ENCODE results near the gene CTSF.

The CTSF gene

DNA sequence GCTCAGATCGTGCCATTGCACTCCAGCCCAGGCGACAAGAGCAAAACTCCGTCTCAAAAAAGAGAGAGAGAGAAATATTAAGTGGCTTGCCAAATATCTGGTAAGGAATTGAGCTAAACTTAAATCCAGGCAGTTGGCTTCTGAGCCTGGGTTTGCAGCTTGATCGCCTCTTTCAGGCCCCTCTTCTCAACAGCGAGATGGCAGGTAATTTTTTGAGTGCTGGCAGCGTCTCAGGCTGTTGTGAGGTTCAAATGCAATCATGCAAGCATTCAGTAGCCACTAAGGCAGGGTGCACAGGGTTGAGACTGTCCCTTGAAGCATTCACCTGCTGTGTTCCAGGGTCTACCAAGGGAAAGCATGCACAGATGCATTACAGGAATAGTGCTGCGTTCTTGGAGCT, 670 bp upstream of the CTSF start:
- no peak overlapping the region for H3K4me3 ChIP-seq (ENCODE audit: low read depth, low read length)
- no peak for DNase-seq (ENCODE audit: low read depth)
- TF ChIP-seq, protein P1, sequence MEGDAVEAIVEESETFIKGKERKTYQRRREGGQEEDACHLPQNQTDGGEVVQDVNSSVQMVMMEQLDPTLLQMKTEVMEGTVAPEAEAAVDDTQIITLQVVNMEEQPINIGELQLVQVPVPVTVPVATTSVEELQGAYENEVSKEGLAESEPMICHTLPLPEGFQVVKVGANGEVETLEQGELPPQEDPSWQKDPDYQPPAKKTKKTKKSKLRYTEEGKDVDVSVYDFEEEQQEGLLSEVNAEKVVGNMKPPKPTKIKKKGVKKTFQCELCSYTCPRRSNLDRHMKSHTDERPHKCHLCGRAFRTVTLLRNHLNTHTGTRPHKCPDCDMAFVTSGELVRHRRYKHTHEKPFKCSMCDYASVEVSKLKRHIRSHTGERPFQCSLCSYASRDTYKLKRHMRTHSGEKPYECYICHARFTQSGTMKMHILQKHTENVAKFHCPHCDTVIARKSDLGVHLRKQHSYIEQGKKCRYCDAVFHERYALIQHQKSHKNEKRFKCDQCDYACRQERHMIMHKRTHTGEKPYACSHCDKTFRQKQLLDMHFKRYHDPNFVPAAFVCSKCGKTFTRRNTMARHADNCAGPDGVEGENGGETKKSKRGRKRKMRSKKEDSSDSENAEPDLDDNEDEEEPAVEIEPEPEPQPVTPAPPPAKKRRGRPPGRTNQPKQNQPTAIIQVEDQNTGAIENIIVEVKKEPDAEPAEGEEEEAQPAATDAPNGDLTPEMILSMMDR (IDR thresholded peaks at IDR 0.05; ENCODE audit: control insufficient read depth, extremely low read depth, insufficient read depth): no peak

DNA sequence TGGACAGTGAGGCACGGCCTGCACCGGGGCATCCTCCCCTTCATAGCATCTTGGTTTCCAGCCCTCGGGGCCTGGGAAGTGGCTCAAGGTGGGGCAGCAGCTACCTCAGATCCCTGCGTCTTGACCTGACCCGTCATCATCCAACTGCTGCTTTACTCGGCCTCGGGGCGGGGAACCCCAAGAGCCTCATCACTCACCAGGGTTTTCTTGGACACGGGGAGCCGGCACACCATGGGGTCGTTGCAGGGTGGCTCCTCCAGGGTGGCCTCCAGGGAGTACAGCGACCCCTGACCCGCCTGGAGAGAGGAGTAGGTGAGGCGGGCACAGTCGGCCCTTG, 651 bp downstream of the CTSF start:
- DNase-seq (ENCODE audit: low read depth): no peak
- TF ChIP-seq, protein P1 (IDR thresholded peaks at IDR 0.05; ENCODE audit: control insufficient read depth, extremely low read depth, insufficient read depth): no peak
- H3K4me3 ChIP-seq (ENCODE audit: low read depth, low read length): peak overlapping the region; percentile 56

DNA sequence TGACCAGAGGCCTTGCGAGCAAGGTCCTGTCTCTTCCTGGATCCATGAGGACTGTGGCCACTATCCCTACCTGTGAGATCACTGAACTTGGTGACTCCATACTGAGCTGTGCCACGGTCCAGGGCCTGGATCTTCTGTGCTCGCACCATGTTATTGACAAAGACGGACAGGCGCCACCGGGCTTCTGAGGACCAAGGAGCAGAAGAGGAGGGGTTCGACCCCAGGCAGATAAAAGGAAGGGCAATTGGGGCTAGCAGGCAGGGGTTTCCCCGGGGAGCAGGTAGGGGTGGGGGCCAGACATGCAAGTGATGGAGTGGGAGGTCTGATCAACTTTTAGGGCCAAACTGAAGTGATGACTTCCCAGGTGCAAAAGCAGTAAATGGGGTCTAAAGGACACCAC, 2.2 kb downstream of the CTSF start:
- H3K4me3 ChIP-seq (ENCODE audit: low read depth, low read length): no peak overlapping the region
- TF ChIP-seq, protein P1 (IDR thresholded peaks at IDR 0.05; ENCODE audit: control insufficient read depth, extremely low read depth, insufficient read depth): no peak
- DNase-seq (ENCODE audit: low read depth): no peak

DNA sequence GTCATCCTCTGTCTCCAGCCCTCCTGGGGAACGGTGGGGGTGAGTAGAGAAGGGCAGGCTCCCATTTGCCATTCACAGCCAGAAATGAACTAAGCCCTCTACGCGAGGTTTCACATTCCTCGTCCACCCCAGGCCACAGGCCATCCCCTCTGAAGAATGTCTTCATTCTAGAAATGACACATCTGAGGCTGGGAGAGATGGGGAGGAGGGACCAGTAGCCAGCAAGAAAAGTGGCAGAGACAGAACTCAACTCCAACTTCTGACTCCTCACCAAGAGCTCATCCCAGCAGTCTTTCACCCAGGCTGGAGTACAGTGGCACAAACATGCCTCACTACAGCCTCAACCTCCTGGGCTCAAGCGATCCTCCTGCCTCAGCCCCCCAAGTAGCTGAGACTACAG, 3.4 kb downstream of the CTSF start:
- no peak for DNase-seq (ENCODE audit: low read depth)
- TF ChIP-seq, protein P1 (IDR thresholded peaks at IDR 0.05; ENCODE audit: control insufficient read depth, extremely low read depth, insufficient read depth): no peak
- H3K4me3 ChIP-seq (ENCODE audit: low read depth, low read length): no peak overlapping the region

DNA sequence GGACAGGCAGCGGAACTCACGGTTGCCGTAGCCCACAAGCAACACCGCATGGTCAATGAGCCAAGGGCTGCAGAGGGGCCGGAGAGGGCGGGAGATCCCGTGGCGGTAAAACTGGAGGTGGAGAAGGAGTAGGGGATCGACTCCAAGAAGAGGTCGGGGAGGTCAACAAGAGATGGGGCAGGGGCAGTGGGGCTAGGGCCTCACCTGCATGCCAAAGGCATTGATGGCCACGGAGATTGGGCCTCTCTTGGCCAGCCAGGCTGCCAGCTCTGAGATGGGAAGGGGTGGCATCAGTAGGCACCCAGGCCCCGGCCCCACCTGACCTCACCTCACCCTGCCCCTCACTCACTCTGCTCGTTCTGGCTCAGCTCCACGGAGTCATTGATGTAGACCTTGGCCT, 3.9 kb downstream of the CTSF start:
- TF ChIP-seq, protein P1 (IDR thresholded peaks at IDR 0.05; ENCODE audit: control insufficient read depth, extremely low read depth, insufficient read depth): no peak
- H3K4me3 ChIP-seq (ENCODE audit: low read depth, low read length): no peak overlapping the region
- DNase-seq (ENCODE audit: low read depth): no peak

DNA sequence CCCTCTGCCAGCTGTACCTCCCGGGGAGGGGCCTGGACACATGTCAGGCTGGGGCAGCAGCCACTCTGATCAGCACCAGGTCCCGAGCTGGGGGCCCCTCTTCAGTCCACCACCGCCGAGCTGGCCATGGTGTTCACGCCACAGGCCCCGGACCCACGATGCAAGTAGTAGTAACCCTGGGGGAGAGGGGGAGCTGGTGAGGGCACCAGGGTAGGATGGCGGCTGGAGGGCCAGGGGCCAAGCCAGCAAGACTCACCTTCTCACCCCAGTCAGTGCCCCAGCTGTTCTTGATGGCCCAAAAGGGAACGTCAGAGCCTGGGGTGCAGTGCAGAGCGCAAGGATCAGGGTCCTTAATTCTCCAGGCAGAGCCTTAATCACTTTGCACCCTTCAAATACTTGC, 4.6 kb downstream of the CTSF start:
- no peak overlapping the region for H3K4me3 ChIP-seq (ENCODE audit: low read depth, low read length)
- DNase-seq (ENCODE audit: low read depth): no peak
- TF ChIP-seq, protein P1 (IDR thresholded peaks at IDR 0.05; ENCODE audit: control insufficient read depth, extremely low read depth, insufficient read depth): no peak

DNA sequence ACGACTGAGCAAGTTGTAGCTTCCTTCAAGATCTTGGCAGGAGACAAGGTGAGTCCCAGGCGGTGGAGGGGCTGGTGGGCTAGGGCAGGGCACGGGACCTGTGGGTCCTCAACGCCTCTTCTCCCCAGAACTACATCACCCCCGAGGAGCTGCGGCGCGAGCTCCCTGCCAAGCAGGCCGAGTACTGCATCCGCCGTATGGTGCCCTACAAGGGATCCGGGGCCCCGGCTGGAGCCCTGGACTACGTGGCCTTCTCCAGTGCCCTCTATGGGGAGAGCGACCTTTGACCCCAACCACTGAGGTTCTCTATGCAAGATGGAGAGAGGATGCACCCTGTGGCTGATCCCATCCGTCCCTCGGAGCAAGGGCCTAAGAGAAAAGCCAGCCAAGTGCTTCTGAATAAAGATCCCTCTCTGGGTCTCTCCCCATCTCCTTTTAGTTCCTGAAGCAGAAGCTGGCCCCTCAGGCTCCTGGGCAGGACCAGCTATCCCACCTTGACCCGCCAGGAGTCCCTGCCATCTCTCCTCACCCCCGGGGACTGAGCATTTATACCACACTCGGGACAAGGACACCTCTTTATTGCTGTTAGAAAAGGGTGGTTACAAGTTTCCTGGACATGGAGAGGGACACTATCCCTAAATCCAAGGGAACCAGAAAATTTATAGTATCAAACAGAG, 5.4 kb downstream of the CTSF start:
- TF ChIP-seq, protein P1 (IDR thresholded peaks at IDR 0.05; ENCODE audit: control insufficient read depth, extremely low read depth, insufficient read depth): no peak
- no peak for DNase-seq (ENCODE audit: low read depth)
- H3K4me3 ChIP-seq (ENCODE audit: low read depth, low read length): no peak overlapping the region

All from LNCaP clone FGC (cell line).